Astrocyte of the cerebellum (primary cell): ENCODE results near the gene MBD3L2B.

Source experiments
- DNase-seq: peaks from one replicate; pipeline ENCODE4 v3.0.0-alpha.2; 2011; ENCODE audit warnings: low read depth
- H3K4me3 ChIP-seq: 2 replicates; pipeline ENCODE4 v1.5.1; 2011; ENCODE audit warnings: mild to moderate bottlenecking, low read depth, low read length, moderate library complexity
- CTCF ChIP-seq: IDR thresholded peaks from 2 replicates; pipeline ENCODE4 v1.5.1; 2012; ENCODE audit warnings: low read length, low read depth, moderate library complexity, mild to moderate bottlenecking; ENCODE audit errors: missing control alignments
- in situ Hi-C: cut with HindIII; loops from 2 replicates; pipeline ENCODE4 v1.10.0; 2017; ENCODE audit warnings: low sequenced_read_pairs

MBD3L2B gene

GRCh38 chr19:6970021-6970420 lies 51.2 kb downstream of the MBD3L2B start:
- in situ Hi-C loops = no loop called here
- TF ChIP-seq CTCF = no peak
- H3K4me3 ChIP-seq = no peak overlapping the region
- DNase-seq = no peak

GRCh38 chr19:6969490-6969889 lies 51.7 kb downstream of the MBD3L2B start:
- in situ Hi-C loops = no loop called here
- H3K4me3 ChIP-seq = no peak overlapping the region
- DNase-seq = no peak
- TF ChIP-seq CTCF = no peak
